Naive thymus-derived CD4-positive, alpha-beta T cell (primary cell): ENCODE data around the gene INPP5A. TPM values are rescaled to one million over a fixed set of nuclear protein-coding genes. Genes with fewer than 3 reads are reported as not detected.
A peak's percentile ranks its signal among the peaks of the same experiment; 100 is the strongest.

Experiments used
- ATAC-seq: fragments of 150-1000 bp; cut with Tn5 transposase; 2 replicates; pipeline ENCODE4 v1.10.0; 2021; ENCODE audit warnings: mild to moderate bottlenecking, moderate library complexity
- CTCF ChIA-PET: fragments of 350-600 bp; sonication (Branson Sonifier 250); formaldehyde crosslinking; loops from one replicate; lab custom pipeline; 2021; ENCODE audit warnings: antibody characterized with exemption; lab: Charles Lee
- POLR2A ChIA-PET: fragments of 350-600 bp; sonication (Branson Sonifier 250); formaldehyde crosslinking; loops from one replicate; lab custom pipeline; 2021; ENCODE audit warnings: antibody characterized with exemption, inconsistent platforms; lab: Charles Lee
- DNase-seq, 9 donors: peaks; one replicate each; pipeline versions ENCODE4 v3.0.0 to v3.0.0-alpha.2; 2020 to 2022; ENCODE audit warnings: mixed read lengths in 1 of 9
- H3K27ac ChIP-seq: one replicate; pipeline ENCODE4 v1.7.0; 2013; ENCODE audit warnings: mild to moderate bottlenecking, low read depth, low read length, moderate library complexity
- H3K27me3 ChIP-seq, 2 donors: one replicate each; pipeline ENCODE4 v1.7.0; 2013; ENCODE audit warnings: low read length in 2 of 2, mild to moderate bottlenecking in 2 of 2, moderate library complexity in 2 of 2; ENCODE audit not compliant: control insufficient read depth in 2 of 2, insufficient read depth in 2 of 2
- H3K36me3 ChIP-seq, 3 experiments: 1 replicate in 2 of 3; 2 replicates in 1 of 3; pipeline ENCODE4 v1.7.0; 2013; ENCODE audit warnings: low read length in 3 of 3, mild to moderate bottlenecking in 3 of 3, moderate library complexity in 1 of 3; ENCODE audit not compliant: insufficient read depth in 3 of 3, control insufficient read depth in 2 of 3
- H3K4me1 ChIP-seq, 2 donors: one replicate each; pipeline ENCODE4 v1.7.0; 2013; ENCODE audit warnings: low read length in 2 of 2, mild to moderate bottlenecking in 2 of 2, moderate library complexity in 1 of 2; ENCODE audit not compliant: control insufficient read depth in 2 of 2, insufficient read depth in 2 of 2
- H3K4me3 ChIP-seq: 2 replicates; pipeline ENCODE4 v1.7.0; 2013; ENCODE audit warnings: mild to moderate bottlenecking, low read length
- H3K9me3 ChIP-seq, 3 experiments: 1 replicate in 2 of 3; 2 replicates in 1 of 3; pipeline ENCODE4 v1.7.0; 2013; ENCODE audit warnings: low read length in 3 of 3; ENCODE audit not compliant: control insufficient read depth in 2 of 3
- H3K27ac Mint-ChIP-seq, 9 donors: one replicate each; pipeline ENCODE4 v1.8.0; 2020 to 2022; ENCODE audit warnings: mixed read lengths in 9 of 9, mild to moderate bottlenecking in 8 of 9, moderate library complexity in 5 of 9, inconsistent platforms in 2 of 9
- H3K27me3 Mint-ChIP-seq, 5 donors: one replicate each; pipeline ENCODE4 v1.8.0; 2021 to 2022; ENCODE audit warnings: mixed read lengths in 5 of 5, mild to moderate bottlenecking in 1 of 5
- H3K36me3 Mint-ChIP-seq, 5 donors: one replicate each; pipeline ENCODE4 v1.8.0; 2020 to 2022; ENCODE audit warnings: mixed read lengths in 5 of 5, mild to moderate bottlenecking in 3 of 5, inconsistent platforms in 1 of 5
- H3K4me1 Mint-ChIP-seq, 7 donors: one replicate each; pipeline ENCODE4 v1.8.0; 2020 to 2022; ENCODE audit warnings: mixed read lengths in 7 of 7, mild to moderate bottlenecking in 3 of 7, inconsistent platforms in 1 of 7
- H3K4me3 Mint-ChIP-seq, 10 donors: one replicate each; pipeline ENCODE4 v1.8.0; 2020 to 2022; ENCODE audit warnings: mild to moderate bottlenecking in 10 of 10, mixed read lengths in 10 of 10, moderate library complexity in 6 of 10, inconsistent platforms in 2 of 10
- H3K9me3 Mint-ChIP-seq, 11 donors: one replicate each; pipeline ENCODE4 v1.8.0; 2020 to 2022; ENCODE audit warnings: mixed read lengths in 11 of 11, mild to moderate bottlenecking in 4 of 11, inconsistent platforms in 1 of 11, moderate library complexity in 1 of 11
- intact Hi-C, 2 donors: fragments of 100-400 bp; cut with micrococcal nuclease; formaldehyde crosslinking; loops; one replicate each; pipeline ENCODE4 v1.15.1; 2023
- polyA plus RNA-seq, 2 donors: library from polyadenylated mRNA; unstranded; fragments of 300-500 nt; fragmentation: Illumina TruSeq; gene quantifications; one replicate each; pipeline ENCODE4 v1.2.3, GENCODE V29; 2021
- total RNA-seq, 6 experiments: library from RNA in 5 of 6; stranded (reverse) in 5 of 6; gene quantifications; 1 replicate in 5 of 6; 2 replicates in 1 of 6; pipeline ENCODE4 v1.2.3 and lab custom pipeline; 2021 to 2026

INPP5A gene
- total and polyA plus RNA-seq, 7 experiments from 2014 or later = 0.97 to 30.7 (median 25.0) TPM

- CTCF ChIA-PET = no interaction called here
- H3K4me1 ChIP-seq = peaks cover 0 to 2% of the 10 kb centered on the region in 2 donors
Observed at GRCh38 chr10:132565516-132566209, 28.1 kb downstream of the INPP5A start.

GRCh38 chr10:132566892-132567291 is 29.3 kb downstream of the INPP5A start:
- intact Hi-C loops = loop anchor here in 1 of 2 donors (10.0 kb wide), 1 partner anchor 888 kb away; the partner anchor contains the start of gene SCART1
- Mint-ChIP-seq H3K27ac (peak overlapping the region in 1 of 9 donors; percentile 72), H3K9me3 (no peaks in the 10 kb centered on the region), H3K36me3 (peaks cover 0 to 5% (median 0%) of the 10 kb centered on the region in 5 donors), H3K4me3 (no peak overlapping the region), H3K27me3 (peaks cover 0 to 1% (median 0%) of the 10 kb centered on the region in 5 donors), H3K4me1 (peaks cover 9 to 44% (median 29%) of the 10 kb centered on the region in 7 donors)
- ATAC-seq (no peak), DNase-seq (no peak)
- Histone ChIP-seq H3K36me3 (no peaks in the 10 kb centered on the region), H3K27me3 (no peaks in the 10 kb centered on the region), H3K4me1 (peaks cover 8 to 14% of the 10 kb centered on the region in 2 donors), H3K4me3 (no peak overlapping the region), H3K27ac (no peak overlapping the region), H3K9me3 (no peaks in the 10 kb centered on the region)
- POLR2A ChIA-PET = no interaction called here
- CTCF ChIA-PET = no interaction called here

More at GRCh38 chr10:132565516-132566209, 28.1 kb downstream of the INPP5A start:
- Histone ChIP-seq H3K27me3 (no peaks in the 10 kb centered on the region), H3K27ac (no peak overlapping the region), H3K36me3 (no peaks in the 10 kb centered on the region), H3K4me3 (no peak overlapping the region), H3K9me3 (no peaks in the 10 kb centered on the region)
- Mint-ChIP-seq H3K4me1 (peaks cover 11 to 55% (median 38%) of the 10 kb centered on the region in 7 donors), H3K27ac (peak overlapping the region in 2 of 9 donors; percentile 0 to 62), H3K27me3 (no peaks in the 10 kb centered on the region), H3K4me3 (peak overlapping the region in 1 of 10 donors; percentile 2), H3K36me3 (peaks cover 0 to 5% (median 0%) of the 10 kb centered on the region in 5 donors), H3K9me3 (no peaks in the 10 kb centered on the region)
- POLR2A ChIA-PET = no interaction called here
- ATAC-seq (peak; percentile 21), DNase-seq (no peak)
- intact Hi-C loops = loop anchor here in 1 of 2 donors (10.0 kb wide), 1 partner anchor 889 kb away; the partner anchor contains the start of gene SCART1

GRCh38 chr10:132570265-132570664 is 32.7 kb downstream of the INPP5A start:
- Histone ChIP-seq H3K36me3 (no peaks in the 10 kb centered on the region), H3K9me3 (no peaks in the 10 kb centered on the region), H3K4me3 (no peak overlapping the region), H3K27ac (no peak overlapping the region), H3K4me1 (peaks cover 10 to 17% of the 10 kb centered on the region in 2 donors), H3K27me3 (no peaks in the 10 kb centered on the region)
- Mint-ChIP-seq H3K36me3 (peaks cover 0 to 5% (median 0%) of the 10 kb centered on the region in 5 donors), H3K27me3 (peaks cover 0 to 2% (median 0%) of the 10 kb centered on the region in 5 donors), H3K4me3 (peak overlapping the region in 3 of 10 donors; percentile 19 to 62 (median 52)), H3K9me3 (no peaks in the 10 kb centered on the region), H3K27ac (no peak overlapping the region), H3K4me1 (peaks cover 15 to 24% (median 17%) of the 10 kb centered on the region in 7 donors)
- DNase-seq = no peak
- intact Hi-C loops = no loop called here
- POLR2A ChIA-PET = interaction anchor here (0.6 kb wide), 1 partner anchor 12 kb away, joined by 4 read pairs; no protein-coding TSS in a partner anchor
- no peak for ATAC-seq
- CTCF ChIA-PET = no interaction called here

DNA sequence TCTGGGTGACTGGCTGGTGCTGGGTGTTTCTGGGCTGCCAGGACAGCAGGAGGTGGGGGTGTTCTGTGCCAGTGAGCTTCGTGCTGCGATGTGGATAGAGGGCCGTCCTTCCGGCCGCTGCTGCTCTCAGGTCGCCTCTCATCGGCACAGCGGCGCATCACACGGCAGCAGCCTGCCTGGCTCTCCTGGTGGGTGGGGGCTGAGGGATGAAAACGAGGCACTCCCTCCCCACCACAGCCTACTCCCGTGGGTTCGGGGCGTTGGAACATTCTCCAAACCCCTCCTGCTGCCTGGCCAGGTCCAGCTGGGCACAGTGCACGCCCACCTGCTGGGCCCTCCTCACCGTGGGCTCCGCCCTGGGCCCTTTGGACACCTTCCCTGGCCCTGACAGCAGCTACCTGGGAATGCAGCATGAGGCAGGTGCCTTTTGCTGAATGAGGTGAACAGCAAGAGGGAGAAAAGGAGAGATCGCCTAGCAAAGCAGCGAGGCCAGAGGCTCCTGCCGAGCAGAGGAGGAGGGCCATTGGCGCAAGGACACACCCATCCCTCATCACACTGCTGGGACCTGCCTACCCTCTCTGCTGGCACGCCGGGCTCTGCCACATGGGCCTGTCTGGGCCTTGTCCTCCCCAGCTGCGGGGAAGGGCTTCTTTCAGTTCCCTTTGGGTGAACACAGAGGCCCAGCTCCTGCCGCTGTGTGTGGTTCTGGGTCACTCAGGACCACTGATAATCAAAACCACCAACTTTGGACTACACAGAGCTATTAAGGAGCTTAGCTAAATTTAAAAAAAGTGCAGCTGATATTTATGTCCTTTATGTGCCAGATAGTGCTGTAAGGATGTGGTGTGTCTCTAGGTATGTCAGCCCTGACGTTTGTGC is 33.4 kb downstream of the INPP5A start:
- intact Hi-C loops = no loop called here
- ATAC-seq = peak; percentile 76

DNA sequence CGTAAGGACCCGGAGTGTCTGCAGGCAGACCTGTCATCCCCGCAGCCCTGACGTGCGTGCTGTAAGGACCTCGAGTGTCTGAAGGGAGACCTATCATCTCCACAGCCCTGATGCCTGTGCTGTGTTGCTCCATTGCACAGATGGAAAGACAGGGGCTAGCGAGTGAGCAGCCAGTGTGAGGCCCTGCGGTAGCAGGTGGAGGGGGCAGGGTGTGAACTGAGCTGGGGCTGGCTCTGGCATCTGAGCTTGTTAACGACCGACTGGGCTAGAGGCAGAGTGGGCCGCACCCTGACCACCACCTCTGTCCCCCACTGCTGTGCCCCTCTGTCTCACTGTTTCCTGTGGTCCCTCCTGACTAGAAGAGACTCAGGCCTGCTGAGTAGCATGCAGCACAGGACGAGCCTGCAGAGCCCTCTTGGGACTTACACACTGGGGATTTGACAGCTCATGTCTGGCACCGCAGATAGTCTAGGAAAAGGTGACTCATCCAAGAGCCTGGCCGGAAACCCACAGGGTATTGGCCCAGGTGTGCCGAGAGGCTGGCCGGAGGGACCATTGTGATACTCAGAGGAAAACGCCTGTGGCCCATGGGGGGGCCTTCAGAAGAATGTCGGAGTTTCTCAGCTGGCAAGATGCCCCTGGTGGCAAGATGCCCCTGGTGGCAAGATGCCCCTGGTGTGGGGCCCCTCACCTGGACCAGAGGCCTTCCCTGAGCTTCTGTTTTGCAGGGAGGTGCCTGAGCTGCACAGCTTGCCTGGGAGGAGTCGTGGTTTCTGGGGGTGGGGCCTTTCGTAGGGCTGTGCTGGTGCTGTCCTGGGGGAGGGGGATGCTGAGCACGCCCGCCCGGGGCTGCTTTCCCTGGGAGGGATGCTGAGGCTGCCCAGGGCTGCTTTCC is 34.3 kb downstream of the INPP5A start:
- ChIA-PET CTCF (interaction anchor here (0.7 to 1.4 kb wide), 2 partner anchors 13 to 32 kb away, joined by 3 read pairs; no protein-coding TSS in a partner anchor), POLR2A (interaction anchor here (1.4 kb wide), 1 partner anchor 36 kb away, joined by 3 read pairs; no protein-coding TSS in a partner anchor)
- no peaks in the 10 kb centered on the region for H3K9me3 Mint-ChIP-seq
- ATAC-seq (peak; percentile 44), DNase-seq (peak in 3 of 9 donors; percentile 18 to 72 (median 36))
- no peak overlapping the region for H3K27ac ChIP-seq
- intact Hi-C loops = loop anchor here (1.0 to 2.0 kb wide), 5 partner anchors 17 to 44 kb away; partner anchors contain the start of gene INPP5A (in 1 of the 2)
- peak overlapping the region in 4 of 10 donors; percentile 56 to 79 (median 74) for H3K4me3 Mint-ChIP-seq
- no peaks in the 10 kb centered on the region for H3K36me3 ChIP-seq
- H3K36me3 Mint-ChIP-seq = no peaks in the 10 kb centered on the region
- H3K27me3 Mint-ChIP-seq = peaks cover 0 to 2% (median 0%) of the 10 kb centered on the region in 5 donors
- H3K4me3 ChIP-seq = no peak overlapping the region
- peaks cover 2 to 31% (median 26%) of the 10 kb centered on the region in 7 donors for H3K4me1 Mint-ChIP-seq
- no peaks in the 10 kb centered on the region for H3K9me3 ChIP-seq
- peaks cover 10 to 22% of the 10 kb centered on the region in 2 donors for H3K4me1 ChIP-seq
- H3K27me3 ChIP-seq = no peaks in the 10 kb centered on the region
- peak overlapping the region in 6 of 9 donors; percentile 16 to 74 (median 70) for H3K27ac Mint-ChIP-seq

More for the DNA sequence above, 33.4 kb downstream of the INPP5A start:
- ChIA-PET POLR2A (interaction anchor here (0.6 to 1.4 kb wide), 2 partner anchors 13 to 35 kb away, joined by 3 to 4 read pairs; no protein-coding TSS in a partner anchor), CTCF (interaction anchor here (1.4 kb wide), 1 partner anchor 31 kb away, joined by 3 read pairs; no protein-coding TSS in a partner anchor)
- peak overlapping the region in 6 of 10 donors; percentile 19 to 79 (median 68) for H3K4me3 Mint-ChIP-seq
- no peaks in the 10 kb centered on the region for H3K9me3 ChIP-seq
- peaks cover 0 to 2% (median 0%) of the 10 kb centered on the region in 5 donors for H3K27me3 Mint-ChIP-seq
- no peaks in the 10 kb centered on the region for H3K36me3 Mint-ChIP-seq
- peaks cover 9 to 24% (median 19%) of the 10 kb centered on the region in 7 donors for H3K4me1 Mint-ChIP-seq
- no peaks in the 10 kb centered on the region for H3K27me3 ChIP-seq
- H3K27ac Mint-ChIP-seq = peak overlapping the region in 2 of 9 donors; percentile 59 to 73
- no peak overlapping the region for H3K27ac ChIP-seq
- no peak for DNase-seq
- H3K4me3 ChIP-seq = no peak overlapping the region
- H3K36me3 ChIP-seq = no peaks in the 10 kb centered on the region
- peaks cover 10 to 22% of the 10 kb centered on the region in 2 donors for H3K4me1 ChIP-seq
- H3K9me3 Mint-ChIP-seq = no peaks in the 10 kb centered on the region
